H1 (cell line): ENCODE data around the gene TSHZ2. TPM values are rescaled to one million over a fixed set of nuclear protein-coding genes. Genes with fewer than 3 reads are reported as not detected.

Source experiments
- CTCF ChIA-PET: fragments of 300-600 bp; sonication (Branson Sonifier 250); formaldehyde crosslinking; loops from one replicate; lab custom pipeline; 2021; ENCODE audit not compliant: partially characterized antibody; lab: Charles Lee
- POLR2A ChIA-PET: fragments of 300-600 bp; sonication (Branson Sonifier 250); formaldehyde crosslinking; loops from one replicate; lab custom pipeline; 2021; ENCODE audit warnings: inconsistent platforms; ENCODE audit not compliant: partially characterized antibody; lab: Charles Lee
- DNase-seq, 2 experiments: peaks; one replicate each; pipeline versions ENCODE4 v3.0.0 to v3.0.0-alpha.2; 2010 to 2022; ENCODE audit warnings: low spot score in 2 of 2, low read depth in 1 of 2, mixed read lengths in 1 of 2
- FAIRE-seq: peaks from 2 replicates; lab custom pipeline; 2011; peaks lifted over from hg19 to GRCh38; lab: Jason Lieb, UNC
- H2AFZ ChIP-seq: 2 replicates; pipeline ENCODE4 v1.8.1; 2012; ENCODE audit warnings: low read length, inconsistent platforms
- H2AK5ac ChIP-seq: 2 replicates; pipeline ENCODE4 v1.6.1; 2013; ENCODE audit warnings: low read depth, low read length
- H2BK120ac ChIP-seq: replicated peaks from 2 replicates; pipeline ENCODE3; 2013; ENCODE audit warnings: low read depth, low read length, inconsistent platforms
- H2BK12ac ChIP-seq: 2 replicates; pipeline ENCODE4 v1.6.1; 2013; ENCODE audit warnings: low read depth, low read length
- H2BK15ac ChIP-seq: 2 replicates; pipeline ENCODE4 v1.6.1; 2013; ENCODE audit warnings: low read length
- H2BK20ac ChIP-seq: 2 replicates; pipeline ENCODE4 v1.6.1; 2013; ENCODE audit warnings: low read length
- H2BK5ac ChIP-seq: 2 replicates; pipeline ENCODE4 v1.6.1; 2013; ENCODE audit warnings: low read depth, low read length
- H3K14ac ChIP-seq: 2 replicates; pipeline ENCODE4 v1.6.1; 2013; ENCODE audit warnings: inconsistent platforms; ENCODE audit not compliant: insufficient read length
- H3K18ac ChIP-seq: 2 replicates; pipeline ENCODE4 v1.6.1; 2013; ENCODE audit warnings: low read length; ENCODE audit errors: extremely low read depth
- H3K23ac ChIP-seq: 2 replicates; pipeline ENCODE4 v1.6.1; 2013; ENCODE audit warnings: inconsistent platforms; ENCODE audit not compliant: insufficient read length
- H3K23me2 ChIP-seq: 2 replicates; pipeline ENCODE4 v1.6.1; 2013; ENCODE audit warnings: low read depth, low read length
- H3K27ac ChIP-seq: 2 replicates; pipeline ENCODE4 v1.6.1; 2011; ENCODE audit warnings: low read depth, low read length, inconsistent platforms
- H3K27me3 ChIP-seq, 4 experiments: replicated peaks in 1 of 4; 1 replicate in 1 of 4; 2 replicates in 3 of 4; pipeline versions ENCODE4 v1.6.1 to v1.8.1; 2011 to 2013; ENCODE audit warnings: low read length in 3 of 4, mild to moderate bottlenecking in 3 of 4, inconsistent platforms in 2 of 4, mixed read lengths in 2 of 4, moderate library complexity in 1 of 4; ENCODE audit not compliant: control insufficient read depth in 3 of 4, insufficient read depth in 3 of 4; ENCODE audit errors: extremely low read depth in 1 of 4
- H3K36me3 ChIP-seq, 4 experiments: 2 replicates each; pipeline versions ENCODE4 v1.6.1 to v1.8.1; 2011 to 2013; ENCODE audit warnings: mild to moderate bottlenecking in 4 of 4, low read length in 3 of 4, moderate library complexity in 2 of 4, control low read depth in 1 of 4, inconsistent platforms in 1 of 4; ENCODE audit not compliant: insufficient read depth in 4 of 4, control insufficient read depth in 2 of 4
- H3K4ac ChIP-seq: replicated peaks from 2 replicates; pipeline ENCODE3; 2013; ENCODE audit warnings: low read length, low read depth, mixed read lengths, inconsistent platforms; ENCODE audit not compliant: insufficient read length
- H3K4me1 ChIP-seq, 4 experiments: replicated peaks in 1 of 4; 1 replicate in 1 of 4; 2 replicates in 3 of 4; pipeline versions ENCODE4 v1.6.1 to v1.8.1; 2011 to 2013; ENCODE audit warnings: low read length in 3 of 4, inconsistent platforms in 2 of 4, mixed read lengths in 1 of 4; ENCODE audit not compliant: insufficient read depth in 4 of 4, control insufficient read depth in 3 of 4
- H3K4me2 ChIP-seq, 2 experiments: 2 replicates each; pipeline versions ENCODE4 v1.6.1 to v1.8.1; 2011 to 2013; ENCODE audit warnings: low read depth in 2 of 2, low read length in 2 of 2, control low read depth in 1 of 2, inconsistent platforms in 1 of 2, mild to moderate bottlenecking in 1 of 2; ENCODE audit not compliant: insufficient read depth in 1 of 2
- H3K4me3 ChIP-seq, 4 experiments: fragments of 200-600, 300-600 bp in 1 of 4; sonication (generic), shearing (Covaris generic), sonication (Bioruptor Twin) in 1 of 4; 2 replicates each; pipeline versions ENCODE4 v1.5.1 to v1.8.1; 2011 to 2016; ENCODE audit warnings: low read length in 4 of 4, low read depth in 3 of 4, control low read depth in 2 of 4, inconsistent platforms in 2 of 4, mild to moderate bottlenecking in 2 of 4, mixed read lengths in 1 of 4, moderate library complexity in 1 of 4; ENCODE audit not compliant: insufficient read depth in 2 of 4; ENCODE audit errors: extremely low read depth in 1 of 4
- H3K56ac ChIP-seq: replicated peaks from 2 replicates; pipeline ENCODE3; 2013; ENCODE audit warnings: low read depth, mild to moderate bottlenecking, mixed read lengths, low read length, inconsistent platforms; ENCODE audit not compliant: insufficient read length
- H3K79me1 ChIP-seq: 2 replicates; pipeline ENCODE4 v1.6.1; 2013; ENCODE audit warnings: low read depth, low read length, control low read depth
- H3K79me2 ChIP-seq, 2 experiments: 2 replicates each; pipeline versions ENCODE4 v1.6.1 to v1.8.1; 2012 to 2013; ENCODE audit warnings: low read length in 2 of 2, mild to moderate bottlenecking in 2 of 2, inconsistent platforms in 1 of 2; ENCODE audit not compliant: insufficient read depth in 2 of 2, control insufficient read depth in 1 of 2
- H3K9ac ChIP-seq, 4 experiments: replicated peaks in 1 of 4; 1 replicate in 1 of 4; 2 replicates in 3 of 4; pipeline versions ENCODE4 v1.6.1 to v1.8.1; 2011 to 2013; ENCODE audit warnings: low read depth in 3 of 4, low read length in 3 of 4, control low read depth in 2 of 4, mild to moderate bottlenecking in 2 of 4, moderate library complexity in 2 of 4, inconsistent platforms in 1 of 4; ENCODE audit errors: extremely low read depth in 1 of 4
- H3K9me3 ChIP-seq, 2 experiments: 2 replicates each; pipeline versions ENCODE4 v1.6.1 to v1.8.1; 2012 to 2013; ENCODE audit warnings: mild to moderate bottlenecking in 2 of 2, moderate library complexity in 2 of 2, control low read depth in 1 of 2, inconsistent platforms in 1 of 2, low read depth in 1 of 2, low read length in 1 of 2, mixed read lengths in 1 of 2; ENCODE audit not compliant: insufficient read depth in 2 of 2
- H4K20me1 ChIP-seq, 2 experiments: replicated peaks in 1 of 2; 2 replicates each; pipeline versions ENCODE3 to v1.8.1; 2011 to 2013; ENCODE audit warnings: inconsistent platforms in 2 of 2, low read length in 2 of 2, mild to moderate bottlenecking in 1 of 2; ENCODE audit not compliant: insufficient read depth in 2 of 2, control insufficient read depth in 1 of 2
- H4K5ac ChIP-seq: 2 replicates; pipeline ENCODE4 v1.6.1; 2013; ENCODE audit warnings: low read length, low read depth, mixed read lengths, inconsistent platforms; ENCODE audit not compliant: insufficient read length
- H4K8ac ChIP-seq: 2 replicates; pipeline ENCODE4 v1.8.0; 2013; ENCODE audit warnings: mild to moderate bottlenecking, moderate library complexity, low read length, inconsistent platforms; ENCODE audit not compliant: insufficient read depth; ENCODE audit errors: extremely low read depth
- H4K91ac ChIP-seq: replicated peaks from 2 replicates; pipeline ENCODE3; 2013; ENCODE audit warnings: low read length, mixed read lengths, inconsistent platforms; ENCODE audit not compliant: insufficient read length
- ATF2 ChIP-seq: IDR thresholded peaks from 2 replicates; pipeline ENCODE4 v1.6.1; 2012; ENCODE audit warnings: low read length, inconsistent platforms
- SP1 ChIP-seq: IDR thresholded peaks from 2 replicates; pipeline ENCODE4 v1.6.1; 2011; ENCODE audit warnings: low read depth, low read length
- TEAD4 ChIP-seq: IDR thresholded peaks from 2 replicates; pipeline ENCODE4 v1.6.1; 2012; ENCODE audit warnings: low read depth, low read length, inconsistent platforms, mixed read lengths
- USF2 ChIP-seq: IDR thresholded peaks from 2 replicates; pipeline ENCODE4 v1.6.1; 2011; ENCODE audit warnings: low read length, improper control_type of control experiment
- WGBS, 2 experiments: shearing (Covaris generic) in 1 of 2; methylation state at CpG; one replicate each; pipeline versions ENCODE4 v1.1.6 to v1.1.7; 2013 to 2015; ENCODE audit warnings: low lambda C conversion rate in 2 of 2, mixed read lengths in 2 of 2, inconsistent platforms in 1 of 2, low coverage in 1 of 2, missing lambda C conversion rate in 1 of 2; ENCODE audit not compliant: insufficient replicate concordance in 2 of 2, insufficient coverage in 1 of 2, insufficient read length in 1 of 2; ENCODE audit errors: extremely low coverage in 1 of 2, missing lambda C conversion rate in 1 of 2; 5-methylcytosine and 5-hydroxymethylcytosine counted together
- polyA plus RNA-seq, 7 experiments: library from polyadenylated mRNA; depleted of rRNA in 3 of 7; stranded (reverse) in 5 of 7; unstranded in 2 of 7; fragments of >200 nt in 5 of 7; fragments of 200-250 nt in 2 of 7; gene quantifications; 1 replicate in 5 of 7; 2 replicates in 1 of 7; 4 replicates in 1 of 7; pipeline versions ENCODE4 v1.2.1 to v1.2.3, GENCODE V29; 2011 to 2013; ENCODE audit warnings: missing spikeins in 2 of 7, mixed read lengths in 2 of 7
- total RNA-seq: library from RNA; stranded (reverse); fragmentation: NEBNext Ultra II Directional; extraction: Animal tissue kit (Norgen Biotek cat#: 25700); gene quantifications from 2 replicates; pipeline ENCODE4 v1.2.1, GENCODE V29; 2021

TSHZ2 gene
- total and polyA plus RNA-seq, 2 of the 8 experiments (the other 6 are each of a cell fraction or from before 2014, with no cell fraction given): 0.14 to 0.30 TPM

GRCh38 chr20:53133125-53133524 lies 161.0 kb downstream of the TSHZ2 start:
- CTCF ChIA-PET: interaction anchor here (0.6 to 0.7 kb wide), 2 partner anchors 14 to 751 kb away, joined by 3 read pairs; no protein-coding TSS in a partner anchor
- Histone ChIP-seq H3K4ac (no peak overlapping the region), H3K36me3 (no peaks in the 10 kb centered on the region), H2AFZ (no peak overlapping the region; the same call in 1 of the 2 replicates), H2BK5ac (no peak overlapping the region), H2AK5ac (no peak overlapping the region), H3K79me2 (no peaks in the 10 kb centered on the region), H3K9ac (no peak overlapping the region), H3K27me3 (no peaks in the 10 kb centered on the region), H2BK12ac (no peak overlapping the region), H3K18ac (no peak overlapping the region), H3K23me2 (peaks cover 2% of the 10 kb centered on the region; the same call in 1 of the 2 replicates), H3K27ac (no peak overlapping the region), H2BK120ac (no peak overlapping the region), H3K79me1 (no peaks in the 10 kb centered on the region), H4K91ac (no peak overlapping the region), H3K23ac (no peak overlapping the region), H2BK15ac (no peak overlapping the region), H4K20me1 (no peaks in the 10 kb centered on the region), H4K8ac (no peak overlapping the region), H3K4me3 (no peak overlapping the region), H3K56ac (no peak overlapping the region), H3K9me3 (no peaks in the 10 kb centered on the region), H3K4me1 (peaks cover 0 to 2% (median 0%) of the 10 kb centered on the region in 4 experiments; a peak in 2 of 7 replicates), H4K5ac (no peak overlapping the region), H3K14ac (no peak overlapping the region), H2BK20ac (no peak overlapping the region), H3K4me2 (no peak overlapping the region)
- TF ChIP-seq TEAD4: no peak
- TF ChIP-seq SP1: no peak
- TF ChIP-seq USF2: no peak
- no peak for TF ChIP-seq ATF2
- DNase-seq: no peak
- 86% methylated on average over 4 of the region's 4 CpGs; no CpG with 5 or more reads in 1 of the 2 experiments for WGBS, 2 experiments
- FAIRE-seq: no peak
- POLR2A ChIA-PET: no interaction called here
